ENCODE results near the gene MRPL50.
A peak's percentile ranks its signal among the peaks of the same experiment; 100 is the strongest.

GRCh38 chr9:101366038-101366756 lies 32.2 kb downstream of the MRPL50 start:
- TF ChIP-seq ELK1 (IDR thresholded peaks at IDR 0.05; ENCODE audit: low read depth, low read length): no peak
- TF ChIP-seq CTCF (IDR thresholded peaks at IDR 0.05): no peak
- TF ChIP-seq CHD2 (IDR thresholded peaks at IDR 0.05; ENCODE audit: low read length, partially characterized antibody): no peak
- TF ChIP-seq PHF8 (IDR thresholded peaks at IDR 0.05; ENCODE audit: borderline replicate concordance, low read depth): no peak
- TF ChIP-seq FOSL2 (IDR thresholded peaks at IDR 0.05): no peak
- peak; percentile 84 for TF ChIP-seq FOSL2 (CRISPR knock-in tag; IDR thresholded peaks at IDR 0.05)
- TF ChIP-seq REST (IDR thresholded peaks at IDR 0.05): no peak
- TF ChIP-seq RAD21 (conservative IDR thresholded peaks at IDR 0.05 in 1 of 2, IDR thresholded peaks at IDR 0.05 in 1 of 2): peak in 1 of 2 experiments; percentile 28; a peak in 2 of 5 replicates
- no peak for TF ChIP-seq MAX (IDR thresholded peaks at IDR 0.05)
- no peak for TF ChIP-seq CBX8 (IDR thresholded peaks at IDR 0.05)

Measured in A549 (cell line).